ENCODE data around the gene SERP2. TPM values are rescaled to one million over a fixed set of nuclear protein-coding genes. Genes with fewer than 3 reads are reported as not detected.
A peak's percentile ranks its signal among the peaks of the same experiment; 100 is the strongest.

Gene SERP2
- total RNA-seq, 2 donors from 2014 or later = 1.6 to 5.2 TPM

GRCh38 chr13:44432650-44433049, 59.0 kb downstream of the SERP2 start:
- Histone ChIP-seq H3K27me3 (no peaks in the 10 kb centered on the region), H3K36me3 (replicated peaks in 1 of 2; ENCODE audit: insufficient read depth in 1 of 2, low read depth in 2 of 2) (no peaks in the 10 kb centered on the region), H3K4me3 (no peak overlapping the region), H3K9me3 (no peaks in the 10 kb centered on the region), H3K27ac (no peak overlapping the region), H3K4me1 (peaks cover 24% of the 10 kb centered on the region)
- 80 to 84% methylated on average over 5 of the region's 5 CpGs for WGBS, 2 donors
- ATAC-seq (no peak), DNase-seq (no peak)
- intact Hi-C loops (cut with DNase I) = no loop called here
- TF ChIP-seq, protein P1, sequence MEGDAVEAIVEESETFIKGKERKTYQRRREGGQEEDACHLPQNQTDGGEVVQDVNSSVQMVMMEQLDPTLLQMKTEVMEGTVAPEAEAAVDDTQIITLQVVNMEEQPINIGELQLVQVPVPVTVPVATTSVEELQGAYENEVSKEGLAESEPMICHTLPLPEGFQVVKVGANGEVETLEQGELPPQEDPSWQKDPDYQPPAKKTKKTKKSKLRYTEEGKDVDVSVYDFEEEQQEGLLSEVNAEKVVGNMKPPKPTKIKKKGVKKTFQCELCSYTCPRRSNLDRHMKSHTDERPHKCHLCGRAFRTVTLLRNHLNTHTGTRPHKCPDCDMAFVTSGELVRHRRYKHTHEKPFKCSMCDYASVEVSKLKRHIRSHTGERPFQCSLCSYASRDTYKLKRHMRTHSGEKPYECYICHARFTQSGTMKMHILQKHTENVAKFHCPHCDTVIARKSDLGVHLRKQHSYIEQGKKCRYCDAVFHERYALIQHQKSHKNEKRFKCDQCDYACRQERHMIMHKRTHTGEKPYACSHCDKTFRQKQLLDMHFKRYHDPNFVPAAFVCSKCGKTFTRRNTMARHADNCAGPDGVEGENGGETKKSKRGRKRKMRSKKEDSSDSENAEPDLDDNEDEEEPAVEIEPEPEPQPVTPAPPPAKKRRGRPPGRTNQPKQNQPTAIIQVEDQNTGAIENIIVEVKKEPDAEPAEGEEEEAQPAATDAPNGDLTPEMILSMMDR (IDR thresholded peaks at IDR 0.05) = no peak
- no peak for TF ChIP-seq POLR2A (IDR thresholded peaks at IDR 0.05)

DNA sequence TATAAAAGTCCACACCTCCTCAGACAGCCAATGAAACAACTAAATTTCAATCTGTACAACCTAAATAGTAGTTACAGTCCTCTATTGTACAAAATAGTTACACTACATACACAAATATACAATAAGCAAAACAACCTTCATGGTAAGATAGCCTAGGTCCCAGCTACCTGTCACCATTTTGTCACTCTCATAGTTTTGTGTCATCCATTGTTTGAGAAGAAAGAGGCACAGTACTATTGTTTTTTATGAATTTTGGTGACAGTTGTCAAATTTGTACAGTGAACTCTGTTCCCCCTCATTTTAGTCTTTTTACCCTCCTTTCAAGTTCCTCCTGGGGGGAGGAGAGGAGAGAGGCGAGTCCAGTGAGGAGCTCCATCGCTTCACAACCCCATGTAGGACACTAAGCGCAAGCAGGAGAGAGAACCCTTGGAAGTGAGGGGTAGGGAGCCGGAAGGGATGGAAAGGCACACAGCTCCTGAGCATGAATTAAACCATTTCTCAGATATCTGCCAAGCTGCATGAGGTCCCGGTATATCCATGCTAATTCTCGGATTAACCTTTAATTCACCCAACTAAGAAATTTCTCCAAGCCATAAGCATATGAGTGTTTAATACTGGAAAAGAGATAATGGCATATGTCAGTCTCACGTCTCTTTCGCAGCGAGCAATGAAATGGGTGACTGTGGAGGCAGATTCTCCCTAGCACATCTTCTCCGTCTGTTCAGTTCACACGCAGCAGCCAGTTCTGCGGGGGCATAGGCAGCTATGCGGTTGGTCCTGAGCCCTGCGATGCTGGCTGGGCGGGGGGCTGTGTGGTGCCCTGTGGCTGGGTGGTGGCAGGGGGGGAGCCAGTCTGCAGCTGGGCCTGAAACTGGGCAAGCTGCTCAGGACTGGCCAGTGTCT, 60.5 kb downstream of the SERP2 start:
- Histone ChIP-seq H3K4me1 (peaks cover 26% of the 10 kb centered on the region), H3K27me3 (no peaks in the 10 kb centered on the region), H3K4me3 (no peak overlapping the region), H3K36me3 (replicated peaks in 1 of 2; ENCODE audit: insufficient read depth in 1 of 2, low read depth in 2 of 2) (no peaks in the 10 kb centered on the region), H3K9me3 (no peaks in the 10 kb centered on the region), H3K27ac (peak overlapping the region; percentile 74 to 98 (median 94))
- ATAC-seq = no peak
- no peak for TF ChIP-seq POLR2A (IDR thresholded peaks at IDR 0.05)
- TF ChIP-seq, protein P1 (IDR thresholded peaks at IDR 0.05) = no peak
- no peak for DNase-seq
- WGBS, 2 donors = 61 to 66% methylated on average over 15 of the region's 15 CpGs
- intact Hi-C loops (cut with DNase I) = no loop called here

- peaks cover 26% of the 10 kb centered on the region for H3K4me1 ChIP-seq
- no peak for DNase-seq
- H3K4me3 ChIP-seq = no peak overlapping the region
- no peaks in the 10 kb centered on the region for H3K9me3 ChIP-seq
- H3K27ac ChIP-seq = peak overlapping the region; percentile 74 to 98 (median 94)
- 2 to 3% methylated on average over 4 of the region's 4 CpGs for WGBS, 2 donors
- no peaks in the 10 kb centered on the region for H3K36me3 ChIP-seq (replicated peaks in 1 of 2; ENCODE audit: insufficient read depth in 1 of 2, low read depth in 2 of 2)
- no peak for TF ChIP-seq POLR2A (IDR thresholded peaks at IDR 0.05)
- TF ChIP-seq, protein P1 (IDR thresholded peaks at IDR 0.05) = no peak
- ATAC-seq = no peak
- intact Hi-C loops (cut with DNase I) = no loop called here
- H3K27me3 ChIP-seq = no peaks in the 10 kb centered on the region
These were observed 61.1 kb downstream of the SERP2 start for GRCh38 chr13:44434766-44435141.

GRCh38 chr13:44435142-44435918, 61.7 kb downstream of the SERP2 start:
- TF ChIP-seq POLR2A (IDR thresholded peaks at IDR 0.05) = peak; percentile 52 to 94 (median 90)
- TF ChIP-seq, protein P1 (IDR thresholded peaks at IDR 0.05) = no peak
- 0% methylated on average over 33 to 51 of the region's 51 CpGs for WGBS, 2 donors
- intact Hi-C loops (cut with DNase I) = no loop called here
- H3K4me3 ChIP-seq = peak overlapping the region; percentile 2 to 42
- DNase-seq = peak; percentile 98 to 100 (median 99)
- peaks cover 26% of the 10 kb centered on the region for H3K4me1 ChIP-seq
- peak overlapping the region; percentile 94 to 98 (median 96) for H3K27ac ChIP-seq
- no peaks in the 10 kb centered on the region for H3K36me3 ChIP-seq (replicated peaks in 1 of 2; ENCODE audit: insufficient read depth in 1 of 2, low read depth in 2 of 2)
- H3K27me3 ChIP-seq = no peaks in the 10 kb centered on the region
- H3K9me3 ChIP-seq = no peaks in the 10 kb centered on the region
- ATAC-seq = peak; percentile 87
